BE2C (cell line): Measurements from ENCODE around the gene FKBP2.

ENCODE experiments used
- DNase-seq: peaks from one replicate; pipeline ENCODE4 v3.0.0-alpha.2; 2020
- H3K27me3 ChIP-seq: fragments of 250-450 bp; sonication (Bioruptor Pico); 2 replicates; pipeline ENCODE4 v1.5.1; 2020; ENCODE audit warnings: mild to moderate bottlenecking
- H3K36me3 ChIP-seq: fragments of 250-450 bp; sonication (Bioruptor Pico); 2 replicates; pipeline ENCODE4 v1.5.1; 2020; ENCODE audit warnings: mild to moderate bottlenecking
- H3K4me1 ChIP-seq: fragments of 250-450 bp; sonication (Bioruptor Pico); 2 replicates; pipeline ENCODE4 v1.5.1; 2020
- H3K4me3 ChIP-seq: 2 replicates; pipeline ENCODE4 v1.5.1; 2011; ENCODE audit warnings: low read depth, low read length
- H3K9me3 ChIP-seq: fragments of 250-450 bp; sonication (Bioruptor Pico); 2 replicates; pipeline ENCODE4 v1.5.1; 2020
- CTCF ChIP-seq: IDR thresholded peaks from 2 replicates; pipeline ENCODE4 v1.5.1; 2012; ENCODE audit warnings: mild to moderate bottlenecking, low read depth, low read length

Gene FKBP2

GRCh38 chr11:64251753-64252002 lies 10.8 kb downstream of the FKBP2 start:
- Histone ChIP-seq H3K4me1 (no peaks in the 10 kb centered on the region; the same call in 1 of the 2 replicates), H3K9me3 (no peaks in the 10 kb centered on the region)
- TF ChIP-seq CTCF = no peak

GRCh38 chr11:64252003-64252872 lies 11.3 kb downstream of the FKBP2 start:
- no peaks in the 10 kb centered on the region; the same call in 1 of the 2 replicates for H3K4me1 ChIP-seq
- no peak for DNase-seq
- no peaks in the 10 kb centered on the region for H3K9me3 ChIP-seq
- H3K36me3 ChIP-seq = no peaks in the 10 kb centered on the region
- no peaks in the 10 kb centered on the region for H3K27me3 ChIP-seq
- H3K4me3 ChIP-seq = peak overlapping the region; percentile 70
- peak; percentile 20 for TF ChIP-seq CTCF

More at GRCh38 chr11:64251753-64252002, 10.8 kb downstream of the FKBP2 start:
- DNase-seq = no peak
- no peaks in the 10 kb centered on the region for H3K36me3 ChIP-seq
- no peaks in the 10 kb centered on the region for H3K27me3 ChIP-seq
- H3K4me3 ChIP-seq = peak overlapping the region; percentile 70

GRCh38 chr11:64253043-64253442 lies 12.1 kb downstream of the FKBP2 start:
- no peaks in the 10 kb centered on the region for H3K4me1 ChIP-seq
- no peaks in the 10 kb centered on the region for H3K36me3 ChIP-seq
- no peak for TF ChIP-seq CTCF
- DNase-seq = no peak
- no peaks in the 10 kb centered on the region for H3K9me3 ChIP-seq
- no peaks in the 10 kb centered on the region for H3K27me3 ChIP-seq
- H3K4me3 ChIP-seq = no peak overlapping the region

GRCh38 chr11:64253481-64253880 lies 12.6 kb downstream of the FKBP2 start:
- DNase-seq = no peak
- no peaks in the 10 kb centered on the region for H3K9me3 ChIP-seq
- no peak overlapping the region for H3K4me3 ChIP-seq
- no peaks in the 10 kb centered on the region for H3K4me1 ChIP-seq
- peaks cover 2% of the 10 kb centered on the region; the same call in 1 of the 2 replicates for H3K36me3 ChIP-seq
- no peaks in the 10 kb centered on the region for H3K27me3 ChIP-seq
- TF ChIP-seq CTCF = no peak

- Histone ChIP-seq H3K4me3 (no peak overlapping the region), H3K27me3 (no peaks in the 10 kb centered on the region), H3K4me1 (no peaks in the 10 kb centered on the region), H3K36me3 (peaks cover 3% of the 10 kb centered on the region; the same call in 1 of the 2 replicates), H3K9me3 (no peaks in the 10 kb centered on the region)
- TF ChIP-seq CTCF = no peak
- DNase-seq = no peak
These were observed 13.4 kb downstream of the FKBP2 start for GRCh38 chr11:64254326-64254725.
